HL-60/S4 treated with phorbol 12-myristate 13-acetate at 8.2 ng/mL for 4 days and 3 days (cell line): ENCODE measurements around the gene MYLK.
"Not testable (repeated sequence)": the region's sequence is repeated elsewhere in the genome, so short reads cannot be mapped to it uniquely, and the experiment has no call there.

ENCODE experiments used
- in situ Hi-C: fragments of 300-500 bp; cut with MboI; formaldehyde crosslinking; loops from 2 replicates; pipeline ENCODE4 v1.15.0; 2022; ENCODE audit warnings: low sequenced_read_pairs

MYLK gene

GRCh38 chr3:123753286-123753685 is 130.8 kb downstream of the MYLK start:
- in situ Hi-C loops = no loop called here

DNA sequence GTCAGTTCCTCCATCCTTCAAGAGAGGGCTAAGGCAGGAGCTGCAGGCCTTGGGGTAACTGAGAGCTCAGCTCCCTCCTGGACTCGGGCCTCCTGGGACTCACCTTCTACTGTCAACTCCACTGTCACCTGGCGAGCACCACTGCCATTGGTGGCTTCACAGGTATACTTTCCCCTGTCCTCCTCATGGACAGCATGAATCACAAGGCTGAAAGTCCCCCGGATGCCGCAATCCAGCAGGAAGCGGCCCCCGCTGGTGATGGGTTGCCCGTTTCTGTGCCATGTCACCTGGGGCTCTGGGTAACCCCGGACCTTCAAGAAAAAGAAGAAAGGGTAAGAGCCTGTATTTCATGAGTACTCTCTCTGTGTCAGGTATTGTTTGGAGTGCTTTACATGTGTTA is 131.9 kb downstream of the MYLK start:
- in situ Hi-C loops = no loop called here

DNA sequence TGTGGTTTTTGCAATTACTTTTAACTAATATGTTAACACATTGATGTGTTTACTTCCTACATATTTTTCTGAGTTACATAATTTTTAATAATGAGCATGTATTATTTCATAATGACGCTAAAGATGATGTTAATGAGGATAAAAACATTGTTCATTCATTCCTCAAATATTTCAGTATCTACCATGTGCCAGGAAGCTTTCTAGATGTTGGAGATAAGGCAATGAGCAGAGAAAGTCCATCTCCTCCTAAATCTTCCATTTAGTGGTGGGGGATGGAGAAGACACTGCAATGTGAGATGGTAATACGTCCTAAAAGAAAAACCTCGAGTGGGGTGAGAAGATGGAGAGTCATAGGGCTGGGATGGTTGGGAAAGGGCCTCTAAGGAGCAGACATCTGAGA is 132.7 kb downstream of the MYLK start:
- in situ Hi-C loops = no loop called here

GRCh38 chr3:123750659-123751420 is 133.3 kb downstream of the MYLK start:
- in situ Hi-C loops = no loop called here

DNA sequence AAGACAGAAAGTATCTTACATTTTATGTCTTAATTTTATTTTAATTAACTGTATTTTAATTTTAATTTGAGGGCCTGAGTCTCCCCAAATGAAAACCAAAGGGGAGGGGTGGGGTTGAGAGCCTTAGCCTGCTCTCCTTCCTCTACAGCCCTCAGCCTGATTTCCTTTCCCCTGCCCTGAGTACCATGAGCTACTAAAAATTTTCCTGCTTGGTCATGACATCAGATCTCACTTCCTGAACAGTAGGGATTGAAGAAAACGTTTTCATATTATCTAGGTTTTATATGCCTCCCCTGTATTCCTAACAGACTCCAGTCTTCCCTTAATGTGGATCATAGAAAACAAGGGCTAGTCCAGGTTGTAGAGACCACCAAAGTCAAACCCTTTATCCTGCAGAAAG is 133.9 kb downstream of the MYLK start:
- in situ Hi-C loops = no loop called here

- in situ Hi-C loops = no loop called here
Measured at GRCh38 chr3:123749711-123750110, 134.4 kb downstream of the MYLK start.

GRCh38 chr3:123745184-123745855 is 138.8 kb downstream of the MYLK start:
- in situ Hi-C loops = no loop called here

DNA sequence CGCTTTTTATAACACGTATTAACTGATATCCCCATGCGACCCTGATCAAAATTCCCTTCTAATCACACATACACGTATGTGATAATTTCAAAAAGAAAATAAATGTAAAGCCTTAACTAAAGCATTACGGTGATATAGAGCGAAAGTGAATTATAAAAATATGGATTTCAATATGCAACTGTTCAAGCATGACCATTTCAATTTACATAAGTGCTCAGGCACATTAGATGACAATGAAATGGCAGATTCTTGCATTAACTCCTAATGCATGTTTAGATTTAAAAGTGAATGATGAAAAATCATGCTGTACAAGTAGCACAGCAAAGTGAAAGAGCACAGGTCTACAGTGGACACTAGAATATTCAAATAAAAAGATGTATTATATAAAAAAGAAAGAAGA is 140.1 kb downstream of the MYLK start:
- in situ Hi-C loops = no loop called here

DNA sequence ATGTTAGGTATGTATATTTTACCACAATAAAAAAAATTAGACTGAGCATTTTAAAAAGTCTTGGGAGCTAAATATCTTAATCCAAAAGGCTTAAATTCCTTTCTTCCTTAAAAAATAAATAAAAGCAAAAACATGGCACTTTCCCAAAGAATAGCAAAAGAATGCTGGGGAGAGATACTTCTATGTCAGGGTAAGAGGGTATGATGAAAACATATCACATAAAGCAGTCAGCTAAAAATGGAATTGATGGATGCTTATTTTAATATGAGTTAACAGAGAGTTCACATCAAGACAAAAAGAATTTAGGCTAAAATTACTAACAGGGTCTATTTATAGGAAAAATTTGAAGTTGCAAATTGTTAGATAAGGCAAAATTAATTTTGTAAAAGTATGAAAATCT is 141.0 kb downstream of the MYLK start:
- in situ Hi-C loops = no loop called here

- in situ Hi-C loops = no loop called here
Measured at GRCh38 chr3:123741041-123741511, 143.1 kb downstream of the MYLK start.

DNA sequence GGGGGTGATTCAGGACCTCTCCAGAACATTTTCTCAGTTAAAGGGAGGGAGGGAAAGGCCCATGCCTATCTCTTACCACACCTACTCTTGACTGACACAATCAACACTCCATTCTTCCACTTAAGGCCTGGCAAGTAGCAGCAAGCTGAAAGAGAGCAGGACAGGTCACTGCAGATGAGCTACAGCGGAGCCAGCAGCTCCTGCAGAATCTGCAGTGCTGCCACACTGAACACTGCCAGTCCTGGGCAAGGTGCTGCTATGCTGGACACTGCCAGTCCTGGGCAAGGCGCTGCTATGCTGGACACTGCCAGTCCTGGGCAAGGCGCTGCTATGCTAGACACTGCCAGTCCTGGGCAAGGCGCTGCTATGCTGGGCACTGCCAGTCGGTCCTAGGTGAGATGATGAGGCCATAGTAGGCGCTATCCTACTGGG is 143.7 kb downstream of the MYLK start:
- in situ Hi-C loops = no loop called here

DNA sequence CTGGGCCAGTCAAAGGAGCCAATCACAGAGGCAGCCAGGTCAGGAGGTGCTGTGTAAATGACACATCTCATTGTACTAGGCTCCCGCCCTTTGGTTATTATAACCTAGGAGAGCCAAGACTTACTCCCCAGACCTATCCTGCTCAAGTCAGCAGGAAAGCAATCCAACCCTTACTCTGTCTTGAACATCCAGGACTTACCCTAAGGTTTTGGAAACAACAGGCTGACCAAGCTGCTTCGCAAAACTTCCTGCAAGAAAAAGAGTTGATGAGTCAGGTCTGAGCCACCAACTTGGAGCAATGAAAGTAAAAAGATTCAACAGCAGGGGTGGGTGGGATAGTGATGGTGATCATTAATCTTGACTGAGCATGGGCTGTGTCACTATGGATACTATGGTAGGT is 144.4 kb downstream of the MYLK start:
- in situ Hi-C loops = no loop called here

- in situ Hi-C loops = no loop called here
Measured at GRCh38 chr3:123739106-123739505, 145.0 kb downstream of the MYLK start.

DNA sequence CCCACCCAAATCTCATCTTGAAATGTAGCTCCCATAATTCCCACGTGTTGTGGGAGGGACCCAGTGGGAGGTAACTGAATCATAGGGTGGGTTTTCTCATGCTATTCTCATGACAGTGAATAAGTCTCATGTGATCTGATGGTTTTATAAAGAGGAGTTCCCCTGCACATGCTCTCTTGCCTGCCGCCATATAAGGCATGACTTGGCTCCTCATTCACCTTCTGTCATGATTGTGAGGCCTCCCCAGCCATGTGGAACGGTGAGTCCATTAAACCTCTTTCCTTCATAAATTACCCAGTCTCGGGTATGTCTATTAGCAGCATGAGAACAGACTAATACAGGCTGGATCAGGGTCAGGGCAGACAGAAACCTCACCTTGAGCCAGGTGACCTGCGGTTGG is 145.6 kb downstream of the MYLK start:
- in situ Hi-C loops = not testable (repeated sequence)

DNA sequence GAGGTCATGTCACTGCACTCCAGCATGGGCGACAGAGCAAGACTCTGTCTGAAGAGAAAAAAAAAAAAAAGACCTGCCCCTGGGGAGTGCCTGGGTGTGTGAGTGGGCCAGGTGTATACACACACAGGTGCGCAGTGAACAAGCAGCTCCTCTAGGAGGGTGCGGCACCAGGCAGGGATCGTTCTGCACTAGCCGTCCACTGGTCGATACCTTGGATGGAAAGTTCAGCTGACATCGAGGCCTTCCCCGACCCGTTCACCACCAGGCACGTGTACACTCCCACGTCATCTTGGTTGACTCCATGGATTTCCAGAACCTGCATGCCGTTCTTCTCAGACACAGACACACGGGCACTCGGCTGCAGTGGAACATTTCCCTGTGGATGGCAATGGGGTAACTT is 147.0 kb downstream of the MYLK start:
- in situ Hi-C loops = no loop called here

GRCh38 chr3:123735456-123735855 is 148.7 kb downstream of the MYLK start:
- in situ Hi-C loops = no loop called here

DNA sequence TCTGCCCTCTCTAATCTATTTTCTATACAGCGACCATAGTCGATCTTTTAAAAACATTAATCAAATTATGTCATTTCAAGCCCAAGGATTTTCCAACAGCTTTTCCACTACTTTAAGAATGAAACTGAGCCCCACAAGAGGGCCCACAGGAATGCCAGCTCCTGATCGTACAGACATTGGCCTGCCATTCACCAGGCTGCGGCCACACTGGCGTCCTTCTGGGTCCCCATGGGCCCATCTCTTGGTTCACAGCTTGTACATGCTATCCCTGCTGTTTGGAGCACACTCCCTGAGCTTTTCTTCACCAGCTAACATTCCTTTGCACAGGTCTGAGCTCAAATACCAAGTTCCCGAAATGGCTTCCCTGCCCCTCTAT is 149.6 kb downstream of the MYLK start:
- in situ Hi-C loops = no loop called here

- in situ Hi-C loops = no loop called here
Measured at GRCh38 chr3:123733805-123734526, 150.2 kb downstream of the MYLK start.

- in situ Hi-C loops = no loop called here
Measured at GRCh38 chr3:123733341-123733740, 150.8 kb downstream of the MYLK start.

- in situ Hi-C loops = no loop called here
Measured at GRCh38 chr3:123732447-123732846, 151.7 kb downstream of the MYLK start.

GRCh38 chr3:123730829-123731228 is 153.3 kb downstream of the MYLK start:
- in situ Hi-C loops = no loop called here

- in situ Hi-C loops = no loop called here
Measured at GRCh38 chr3:123728991-123729390, 155.1 kb downstream of the MYLK start.
